Gastrocnemius medialis (tissue), 4 donors: ENCODE measurements around the gene PCSK6. TPM values are rescaled to one million over a fixed set of nuclear protein-coding genes. Genes with fewer than 3 reads are reported as not detected.

ENCODE experiments used
- ATAC-seq, 2 donors: fragments of 150-250 bp; one replicate each; pipeline ENCODE4 v1.9.1; 2016
- DNase-seq, 2 donors: peaks; one replicate each; pipeline ENCODE4 v3.0.0-alpha.2; 2019
- H3K27ac ChIP-seq, 4 donors: fragments of 200-600 bp; sonication (generic); 1 replicate in 1 of 4; 2 replicates in 3 of 4; pipeline ENCODE4 v1.5.1; 2016 to 2018; ENCODE audit warnings: mild to moderate bottlenecking in 2 of 4, moderate library complexity in 1 of 4
- H3K27me3 ChIP-seq, 3 donors: fragments of 200-600 bp; sonication (generic) in 2 of 3; 1 replicate in 1 of 3; 2 replicates in 2 of 3; pipeline versions ENCODE4 v1.5.1 to v1.6.0; 2016 to 2019; ENCODE audit warnings: mild to moderate bottlenecking in 1 of 3, moderate library complexity in 1 of 3
- H3K36me3 ChIP-seq, 2 donors: fragments of 200-600 bp; sonication (generic) in 1 of 2; one replicate each; pipeline ENCODE4 v1.5.1; 2017 to 2018
- H3K4me1 ChIP-seq, 2 donors: fragments of 200-600 bp; sonication (generic) in 1 of 2; one replicate each; pipeline ENCODE4 v1.5.1; 2016 to 2017; ENCODE audit warnings: mild to moderate bottlenecking in 2 of 2
- H3K4me3 ChIP-seq, 4 donors: fragments of 200-600 bp; sonication (generic) in 3 of 4; 1 replicate in 1 of 4; 2 replicates in 3 of 4; pipeline ENCODE4 v1.5.1; 2016 to 2019; ENCODE audit warnings: mild to moderate bottlenecking in 2 of 4
- H3K9me3 ChIP-seq, 3 donors: fragments of 200-600 bp; sonication (generic) in 2 of 3; 1 replicate in 1 of 3; 2 replicates in 2 of 3; pipeline ENCODE4 v1.5.1; 2016 to 2019
- POLR2A ChIP-seq, 2 donors: fragments of 450-650 bp; IDR thresholded peaks; one replicate each; pipeline ENCODE4 v1.6.1; 2017; ENCODE audit warnings: antibody characterized with exemption in 2 of 2, mild to moderate bottlenecking in 2 of 2, moderate library complexity in 2 of 2
- in situ Hi-C, 4 donors: fragments of 200-750 bp; cut with MboI; loops; one replicate each; pipeline versions ENCODE4 v1.15.0 to v1.8.0; 2017; ENCODE audit warnings: low sequenced_read_pairs in 4 of 4
- intact Hi-C: fragments of 100-400 bp; cut with DNase I; formaldehyde crosslinking; loops from one replicate; pipeline ENCODE4 v1.15.1; 2023; ENCODE audit warnings: low total_unique reads
- total RNA-seq, 4 donors: library from RNA; depleted of rRNA; stranded (reverse); fragments of >200 nt; gene quantifications; one replicate each; pipeline versions ENCODE4 v1.1.0 to v1.2.3, GENCODE V29; 2016
- TF ChIP-seq, protein P1 (sequence below), 5 experiments: fragments of 450-650 bp in 3 of 5; fragments of 200-600 bp in 2 of 5; sonication (generic) in 2 of 5; IDR thresholded peaks in 4 of 5; conservative IDR thresholded peaks in 1 of 5; 1 replicate in 4 of 5; 2 replicates in 1 of 5; pipeline ENCODE4 v1.5.1; 2016 to 2019; ENCODE audit warnings: antibody characterized with exemption in 5 of 5, mild to moderate bottlenecking in 3 of 5, moderate library complexity in 3 of 5

Gene PCSK6
- total RNA-seq, 4 donors from 2014 or later: 12.8 to 46.0 (median 23.6) TPM

- in situ Hi-C loops: no loop called here
- Histone ChIP-seq H3K27ac (no peak overlapping the region), H3K4me3 (no peak overlapping the region), H3K36me3 (peaks cover 0 to 11% of the 10 kb centered on the region in 2 donors), H3K4me1 (no peaks in the 10 kb centered on the region), H3K27me3 (no peaks in the 10 kb centered on the region), H3K9me3 (no peaks in the 10 kb centered on the region)
- intact Hi-C loops: loop anchor here (10.0 kb wide), 1 partner anchor 67 kb away; no protein-coding TSS in a partner anchor
- DNase-seq: no peak
- TF ChIP-seq, protein P1, sequence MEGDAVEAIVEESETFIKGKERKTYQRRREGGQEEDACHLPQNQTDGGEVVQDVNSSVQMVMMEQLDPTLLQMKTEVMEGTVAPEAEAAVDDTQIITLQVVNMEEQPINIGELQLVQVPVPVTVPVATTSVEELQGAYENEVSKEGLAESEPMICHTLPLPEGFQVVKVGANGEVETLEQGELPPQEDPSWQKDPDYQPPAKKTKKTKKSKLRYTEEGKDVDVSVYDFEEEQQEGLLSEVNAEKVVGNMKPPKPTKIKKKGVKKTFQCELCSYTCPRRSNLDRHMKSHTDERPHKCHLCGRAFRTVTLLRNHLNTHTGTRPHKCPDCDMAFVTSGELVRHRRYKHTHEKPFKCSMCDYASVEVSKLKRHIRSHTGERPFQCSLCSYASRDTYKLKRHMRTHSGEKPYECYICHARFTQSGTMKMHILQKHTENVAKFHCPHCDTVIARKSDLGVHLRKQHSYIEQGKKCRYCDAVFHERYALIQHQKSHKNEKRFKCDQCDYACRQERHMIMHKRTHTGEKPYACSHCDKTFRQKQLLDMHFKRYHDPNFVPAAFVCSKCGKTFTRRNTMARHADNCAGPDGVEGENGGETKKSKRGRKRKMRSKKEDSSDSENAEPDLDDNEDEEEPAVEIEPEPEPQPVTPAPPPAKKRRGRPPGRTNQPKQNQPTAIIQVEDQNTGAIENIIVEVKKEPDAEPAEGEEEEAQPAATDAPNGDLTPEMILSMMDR (IDR thresholded peaks at IDR 0.05 in 4 of 5, conservative IDR thresholded peaks at IDR 0.05 in 1 of 5): no peak
- no peak for TF ChIP-seq POLR2A (IDR thresholded peaks at IDR 0.05)
- no peak for ATAC-seq
These were observed 181.5 kb downstream of the PCSK6 start for GRCh38 chr15:101307897-101308603.

DNA sequence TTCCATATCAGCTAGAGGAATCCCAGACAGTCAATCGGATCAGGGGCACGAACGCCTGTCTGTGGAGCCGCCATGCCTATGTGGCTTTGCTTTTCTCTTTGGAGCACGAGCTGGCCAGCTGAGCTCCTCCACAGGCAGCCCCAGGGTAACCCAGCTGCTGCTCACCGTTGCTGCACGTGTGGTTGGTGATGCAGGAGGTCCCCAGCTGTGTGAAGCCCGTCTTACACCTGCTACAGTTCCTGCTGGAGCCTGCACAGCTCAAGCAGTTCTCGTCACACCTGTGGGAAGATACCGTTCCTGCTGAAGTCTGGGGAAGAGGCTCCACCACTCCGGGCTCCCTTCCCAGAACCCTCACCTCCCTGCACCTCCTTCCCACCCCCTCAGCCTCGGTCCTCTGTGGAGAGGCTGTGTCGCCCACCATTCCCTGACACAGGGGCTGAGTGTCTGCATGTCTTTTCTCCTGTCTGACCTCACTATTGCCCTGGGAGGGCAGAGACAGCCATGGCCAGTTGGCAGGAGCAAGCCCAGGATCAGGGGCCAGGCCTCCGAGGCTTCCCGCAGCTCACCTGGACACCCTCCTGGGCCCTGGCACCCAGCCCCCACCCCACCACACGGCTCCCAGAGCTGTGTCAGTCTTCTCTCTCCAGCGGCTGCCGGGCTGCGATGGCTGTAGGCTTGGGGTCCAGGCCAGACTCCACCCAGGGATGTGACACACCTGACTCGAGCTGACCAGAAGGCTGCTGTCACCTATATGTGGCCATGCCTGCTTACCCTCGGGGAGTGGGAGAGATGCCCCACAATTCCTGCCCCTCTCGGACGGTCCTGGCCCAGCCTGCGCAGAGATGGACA, 182.2 kb downstream of the PCSK6 start:
- ATAC-seq: no peak
- Histone ChIP-seq H3K4me3 (no peak overlapping the region), H3K27ac (no peak overlapping the region), H3K36me3 (peaks cover 0 to 8% of the 10 kb centered on the region in 2 donors), H3K27me3 (no peaks in the 10 kb centered on the region), H3K9me3 (no peaks in the 10 kb centered on the region), H3K4me1 (no peaks in the 10 kb centered on the region)
- DNase-seq: no peak
- intact Hi-C loops: loop anchor here (10.0 kb wide), 1 partner anchor 68 kb away; no protein-coding TSS in a partner anchor
- in situ Hi-C loops: no loop called here
- no peak for TF ChIP-seq POLR2A (IDR thresholded peaks at IDR 0.05)
- TF ChIP-seq, protein P1 (IDR thresholded peaks at IDR 0.05 in 4 of 5, conservative IDR thresholded peaks at IDR 0.05 in 1 of 5): no peak

GRCh38 chr15:101306341-101307047, 183.0 kb downstream of the PCSK6 start:
- peaks cover 0 to 8% of the 10 kb centered on the region in 2 donors for H3K36me3 ChIP-seq
- no peak for ATAC-seq
- in situ Hi-C loops: no loop called here
- no peak for DNase-seq
- H3K27me3 ChIP-seq: no peaks in the 10 kb centered on the region
- no peak overlapping the region for H3K27ac ChIP-seq
- H3K4me1 ChIP-seq: no peaks in the 10 kb centered on the region
- intact Hi-C loops: loop anchor here (10.0 kb wide), 1 partner anchor 68 kb away; no protein-coding TSS in a partner anchor
- H3K4me3 ChIP-seq: no peak overlapping the region
- no peaks in the 10 kb centered on the region for H3K9me3 ChIP-seq
- TF ChIP-seq, protein P1 (IDR thresholded peaks at IDR 0.05 in 4 of 5, conservative IDR thresholded peaks at IDR 0.05 in 1 of 5): no peak
- TF ChIP-seq POLR2A (IDR thresholded peaks at IDR 0.05): no peak

DNA sequence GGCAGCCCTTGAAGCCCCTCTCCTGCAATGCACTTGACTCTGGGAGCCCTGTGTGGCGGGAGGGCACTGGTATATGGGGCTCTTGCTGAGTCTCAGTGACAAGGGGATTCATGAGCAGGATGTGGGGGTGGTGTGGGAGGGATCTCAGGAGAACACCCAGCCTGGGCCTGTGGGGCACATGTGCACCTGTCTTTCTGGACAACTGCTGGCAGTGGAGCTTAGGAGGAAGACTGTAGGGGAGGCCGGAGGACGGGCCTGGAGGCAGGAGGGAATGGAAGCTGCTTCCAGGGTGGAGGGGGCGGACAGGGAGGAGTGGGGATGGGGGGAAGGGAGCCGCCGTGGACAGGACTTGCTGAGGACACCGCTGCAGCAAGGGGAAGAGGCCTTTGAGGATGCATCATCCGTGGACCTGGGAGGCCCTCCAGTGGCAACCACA, 183.7 kb downstream of the PCSK6 start:
- DNase-seq (no peak), ATAC-seq (no peak)
- Histone ChIP-seq H3K27me3 (no peaks in the 10 kb centered on the region), H3K36me3 (peaks cover 0 to 8% of the 10 kb centered on the region in 2 donors), H3K9me3 (no peaks in the 10 kb centered on the region), H3K4me1 (no peaks in the 10 kb centered on the region), H3K4me3 (no peak overlapping the region), H3K27ac (no peak overlapping the region)
- intact Hi-C loops: loop anchor here (10.0 kb wide), 1 partner anchor 69 kb away; no protein-coding TSS in a partner anchor
- TF ChIP-seq, protein P1 (IDR thresholded peaks at IDR 0.05 in 4 of 5, conservative IDR thresholded peaks at IDR 0.05 in 1 of 5): no peak
- no peak for TF ChIP-seq POLR2A (IDR thresholded peaks at IDR 0.05)
- in situ Hi-C loops: no loop called here
